ENCODE measurements around the gene SARDH.

SARDH gene

GRCh38 chr9:133763272-133764183 lies 25.4 kb upstream of the SARDH start:
- H3K36me3 ChIP-seq (ENCODE audit: insufficient read depth, low read length): peaks cover 10% of the 10 kb centered on the region
- no peaks in the 10 kb centered on the region for H3K4me1 ChIP-seq (ENCODE audit: insufficient read depth, low read length)
- no peak overlapping the region for H3K9ac ChIP-seq (ENCODE audit: low read length)
- no peak overlapping the region for H3K27ac ChIP-seq (ENCODE audit: low read depth, low read length)
- no peaks in the 10 kb centered on the region for H3K27me3 ChIP-seq (ENCODE audit: control insufficient read depth in 1 of 2, insufficient read depth in 2 of 2, low read length in 2 of 2)
- no peaks in the 10 kb centered on the region for H3K9me3 ChIP-seq (ENCODE audit: low read length)
- no peak overlapping the region for H3K4me3 ChIP-seq (ENCODE audit: low read depth in 1 of 2, low read length in 2 of 2)

GRCh38 chr9:133762488-133763271 lies 24.5 kb upstream of the SARDH start:
- H3K9me3 ChIP-seq (ENCODE audit: low read length): no peaks in the 10 kb centered on the region
- no peaks in the 10 kb centered on the region for H3K4me1 ChIP-seq (ENCODE audit: insufficient read depth, low read length)
- H3K9ac ChIP-seq (ENCODE audit: low read length): no peak overlapping the region
- H3K36me3 ChIP-seq (ENCODE audit: insufficient read depth, low read length): peaks cover 5% of the 10 kb centered on the region
- H3K27ac ChIP-seq (ENCODE audit: low read depth, low read length): no peak overlapping the region
- H3K4me3 ChIP-seq (ENCODE audit: low read depth in 1 of 2, low read length in 2 of 2): no peak overlapping the region
- H3K27me3 ChIP-seq (ENCODE audit: control insufficient read depth in 1 of 2, insufficient read depth in 2 of 2, low read length in 2 of 2): no peaks in the 10 kb centered on the region

GRCh38 chr9:133761641-133762248 lies 23.6 kb upstream of the SARDH start:
- H3K36me3 ChIP-seq (ENCODE audit: insufficient read depth, low read length): no peaks in the 10 kb centered on the region

GRCh38 chr9:133760713-133761290 lies 22.6 kb upstream of the SARDH start:
- Histone ChIP-seq H3K27ac (ENCODE audit: low read depth, low read length) (no peak overlapping the region), H3K9ac (ENCODE audit: low read length) (no peak overlapping the region), H3K4me3 (ENCODE audit: low read depth in 1 of 2, low read length in 2 of 2) (no peak overlapping the region), H3K27me3 (ENCODE audit: control insufficient read depth in 1 of 2, insufficient read depth in 2 of 2, low read length in 2 of 2) (no peaks in the 10 kb centered on the region), H3K9me3 (ENCODE audit: low read length) (no peaks in the 10 kb centered on the region), H3K4me1 (ENCODE audit: insufficient read depth, low read length) (no peaks in the 10 kb centered on the region), H3K36me3 (ENCODE audit: insufficient read depth, low read length) (no peaks in the 10 kb centered on the region)

More at GRCh38 chr9:133761641-133762248, 23.6 kb upstream of the SARDH start:
- Histone ChIP-seq H3K27me3 (ENCODE audit: control insufficient read depth in 1 of 2, insufficient read depth in 2 of 2, low read length in 2 of 2) (no peaks in the 10 kb centered on the region), H3K9ac (ENCODE audit: low read length) (no peak overlapping the region), H3K4me1 (ENCODE audit: insufficient read depth, low read length) (no peaks in the 10 kb centered on the region), H3K4me3 (ENCODE audit: low read depth in 1 of 2, low read length in 2 of 2) (no peak overlapping the region), H3K9me3 (ENCODE audit: low read length) (no peaks in the 10 kb centered on the region), H3K27ac (ENCODE audit: low read depth, low read length) (no peak overlapping the region)

GRCh38 chr9:133759946-133760345 lies 21.8 kb upstream of the SARDH start:
- no peak overlapping the region for H3K9ac ChIP-seq (ENCODE audit: low read length)
- no peak overlapping the region for H3K27ac ChIP-seq (ENCODE audit: low read depth, low read length)
- no peaks in the 10 kb centered on the region for H3K36me3 ChIP-seq (ENCODE audit: insufficient read depth, low read length)
- no peak overlapping the region for H3K4me3 ChIP-seq (ENCODE audit: low read depth in 1 of 2, low read length in 2 of 2)
- H3K9me3 ChIP-seq (ENCODE audit: low read length): no peaks in the 10 kb centered on the region
- no peaks in the 10 kb centered on the region for H3K27me3 ChIP-seq (ENCODE audit: control insufficient read depth in 1 of 2, insufficient read depth in 2 of 2, low read length in 2 of 2)
- H3K4me1 ChIP-seq (ENCODE audit: insufficient read depth, low read length): no peaks in the 10 kb centered on the region

- Histone ChIP-seq H3K27ac (ENCODE audit: low read depth, low read length) (no peak overlapping the region), H3K36me3 (ENCODE audit: insufficient read depth, low read length) (no peaks in the 10 kb centered on the region)
Measured at GRCh38 chr9:133759146-133759900, 21.2 kb upstream of the SARDH start.

GRCh38 chr9:133758228-133758627 lies 20.1 kb upstream of the SARDH start:
- Histone ChIP-seq H3K4me3 (ENCODE audit: low read depth in 1 of 2, low read length in 2 of 2) (no peak overlapping the region), H3K4me1 (ENCODE audit: insufficient read depth, low read length) (no peaks in the 10 kb centered on the region), H3K9ac (ENCODE audit: low read length) (no peak overlapping the region), H3K27me3 (ENCODE audit: control insufficient read depth in 1 of 2, insufficient read depth in 2 of 2, low read length in 2 of 2) (no peaks in the 10 kb centered on the region), H3K9me3 (ENCODE audit: low read length) (no peaks in the 10 kb centered on the region), H3K27ac (ENCODE audit: low read depth, low read length) (no peak overlapping the region), H3K36me3 (ENCODE audit: insufficient read depth, low read length) (no peaks in the 10 kb centered on the region)

More at GRCh38 chr9:133759146-133759900, 21.2 kb upstream of the SARDH start:
- H3K9ac ChIP-seq (ENCODE audit: low read length): no peak overlapping the region
- no peaks in the 10 kb centered on the region for H3K27me3 ChIP-seq (ENCODE audit: control insufficient read depth in 1 of 2, insufficient read depth in 2 of 2, low read length in 2 of 2)
- no peaks in the 10 kb centered on the region for H3K4me1 ChIP-seq (ENCODE audit: insufficient read depth, low read length)
- H3K9me3 ChIP-seq (ENCODE audit: low read length): no peaks in the 10 kb centered on the region
- H3K4me3 ChIP-seq (ENCODE audit: low read depth in 1 of 2, low read length in 2 of 2): no peak overlapping the region

- H3K4me3 ChIP-seq (ENCODE audit: low read depth in 1 of 2, low read length in 2 of 2): no peak overlapping the region
- no peak overlapping the region for H3K9ac ChIP-seq (ENCODE audit: low read length)
- H3K4me1 ChIP-seq (ENCODE audit: insufficient read depth, low read length): no peaks in the 10 kb centered on the region
- no peaks in the 10 kb centered on the region for H3K36me3 ChIP-seq (ENCODE audit: insufficient read depth, low read length)
- no peaks in the 10 kb centered on the region for H3K9me3 ChIP-seq (ENCODE audit: low read length)
- H3K27me3 ChIP-seq (ENCODE audit: control insufficient read depth in 1 of 2, insufficient read depth in 2 of 2, low read length in 2 of 2): peaks cover 0 to 4% of the 10 kb centered on the region in 2 donors
- H3K27ac ChIP-seq (ENCODE audit: low read depth, low read length): no peak overlapping the region
Measured at GRCh38 chr9:133754688-133755227, 16.6 kb upstream of the SARDH start.

GRCh38 chr9:133754187-133754586 lies 16.0 kb upstream of the SARDH start:
- no peak overlapping the region for H3K27ac ChIP-seq (ENCODE audit: low read depth, low read length)
- no peak overlapping the region for H3K9ac ChIP-seq (ENCODE audit: low read length)
- H3K27me3 ChIP-seq (ENCODE audit: control insufficient read depth in 1 of 2, insufficient read depth in 2 of 2, low read length in 2 of 2): peaks cover 0 to 4% of the 10 kb centered on the region in 2 donors
- H3K9me3 ChIP-seq (ENCODE audit: low read length): no peaks in the 10 kb centered on the region
- no peaks in the 10 kb centered on the region for H3K36me3 ChIP-seq (ENCODE audit: insufficient read depth, low read length)
- no peaks in the 10 kb centered on the region for H3K4me1 ChIP-seq (ENCODE audit: insufficient read depth, low read length)
- H3K4me3 ChIP-seq (ENCODE audit: low read depth in 1 of 2, low read length in 2 of 2): no peak overlapping the region

- Histone ChIP-seq H3K4me3 (ENCODE audit: low read depth in 1 of 2, low read length in 2 of 2) (no peak overlapping the region), H3K27ac (ENCODE audit: low read depth, low read length) (no peak overlapping the region), H3K9ac (ENCODE audit: low read length) (no peak overlapping the region)
Measured at GRCh38 chr9:133752739-133753446, 14.7 kb upstream of the SARDH start.

More at GRCh38 chr9:133752739-133753446, 14.7 kb upstream of the SARDH start:
- H3K4me1 ChIP-seq (ENCODE audit: insufficient read depth, low read length): no peaks in the 10 kb centered on the region
- H3K9me3 ChIP-seq (ENCODE audit: low read length): no peaks in the 10 kb centered on the region
- no peaks in the 10 kb centered on the region for H3K36me3 ChIP-seq (ENCODE audit: insufficient read depth, low read length)
- peaks cover 0 to 4% of the 10 kb centered on the region in 2 donors for H3K27me3 ChIP-seq (ENCODE audit: control insufficient read depth in 1 of 2, insufficient read depth in 2 of 2, low read length in 2 of 2)
